ENCODE data around the gene TEDC1. TPM values are rescaled to one million over a fixed set of nuclear protein-coding genes. Genes with fewer than 3 reads are reported as not detected.

TEDC1 gene
- polyA plus RNA-seq, 3 donors: 6.0 to 10.5 (median 9.3) TPM

DNA sequence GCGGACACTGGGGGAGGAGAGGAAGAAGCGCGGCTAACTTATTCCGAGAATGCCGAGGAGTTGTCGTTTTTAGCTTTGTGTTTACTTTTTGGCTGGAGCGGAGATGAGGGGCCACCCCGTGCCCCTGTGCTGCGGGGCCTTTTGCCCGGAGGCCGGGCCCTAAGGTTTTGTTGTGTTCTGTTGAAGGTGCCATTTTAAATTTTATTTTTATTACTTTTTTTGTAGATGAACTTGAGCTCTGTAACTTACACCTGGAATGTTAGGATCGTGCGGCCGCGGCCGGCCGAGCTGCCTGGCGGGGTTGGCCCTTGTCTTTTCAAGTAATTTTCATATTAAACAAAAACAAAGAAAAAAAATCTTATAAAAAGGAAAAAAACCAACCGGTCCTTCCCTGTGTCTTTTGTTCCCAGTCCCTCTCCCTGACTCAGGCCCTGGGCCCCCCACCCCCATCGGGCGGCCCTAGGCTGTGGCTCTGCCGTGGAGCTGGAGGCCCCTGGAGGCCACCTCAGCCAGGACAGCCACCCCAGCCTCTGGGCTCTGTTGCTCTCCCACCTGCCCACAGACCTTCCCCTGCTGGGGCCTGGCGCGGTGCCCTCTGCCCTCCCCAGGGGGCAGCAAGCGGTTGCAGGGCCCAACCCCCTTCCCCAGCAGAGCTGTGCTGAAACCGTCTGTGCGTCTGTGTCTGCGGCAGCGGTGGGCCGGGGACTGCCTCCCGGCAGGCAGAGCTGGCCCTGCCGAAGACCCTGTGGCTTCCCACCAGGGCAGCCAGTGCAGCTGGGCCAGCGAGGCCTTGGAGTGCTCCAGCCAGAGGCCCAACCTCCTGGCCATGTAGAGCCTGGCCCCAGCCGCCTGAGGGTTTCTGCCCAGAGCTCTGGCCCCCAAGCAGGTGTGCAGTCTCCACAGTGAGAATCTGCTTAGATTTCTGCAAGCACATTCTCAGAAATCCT is 20.4 kb upstream of the TEDC1 start:
- DNase-seq (ENCODE audit: extremely low read depth in 1 of 11, low read depth in 9 of 11, low spot score in 4 of 11): no peak

DNA sequence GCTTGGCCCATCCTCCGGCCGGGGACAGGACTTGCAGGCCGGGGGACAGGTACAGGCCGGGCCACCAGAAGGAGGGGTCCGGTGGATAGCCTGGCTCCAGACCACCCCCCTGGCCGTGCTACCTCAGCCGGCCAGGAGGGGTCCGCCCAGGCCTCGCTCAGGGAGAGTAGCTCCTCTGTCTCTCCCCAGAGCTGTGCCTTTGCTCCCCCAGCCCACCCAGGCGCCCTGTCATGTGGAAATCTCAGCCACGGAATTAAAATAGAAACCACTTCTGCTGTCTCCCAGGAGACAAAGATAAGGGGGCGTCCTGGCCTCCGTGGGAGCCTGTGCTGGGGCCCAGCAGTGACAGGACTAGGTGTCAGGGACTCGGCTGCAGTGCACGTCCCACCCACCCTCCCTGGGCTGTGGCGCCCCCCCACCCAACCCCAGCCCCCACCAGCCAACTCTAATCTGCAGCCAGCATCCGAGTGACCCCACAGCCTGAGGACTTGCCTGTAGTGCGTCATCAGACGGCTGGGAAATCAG is 19.7 kb upstream of the TEDC1 start:
- no peak for DNase-seq (ENCODE audit: extremely low read depth in 1 of 11, low read depth in 9 of 11, low spot score in 4 of 11)

DNA sequence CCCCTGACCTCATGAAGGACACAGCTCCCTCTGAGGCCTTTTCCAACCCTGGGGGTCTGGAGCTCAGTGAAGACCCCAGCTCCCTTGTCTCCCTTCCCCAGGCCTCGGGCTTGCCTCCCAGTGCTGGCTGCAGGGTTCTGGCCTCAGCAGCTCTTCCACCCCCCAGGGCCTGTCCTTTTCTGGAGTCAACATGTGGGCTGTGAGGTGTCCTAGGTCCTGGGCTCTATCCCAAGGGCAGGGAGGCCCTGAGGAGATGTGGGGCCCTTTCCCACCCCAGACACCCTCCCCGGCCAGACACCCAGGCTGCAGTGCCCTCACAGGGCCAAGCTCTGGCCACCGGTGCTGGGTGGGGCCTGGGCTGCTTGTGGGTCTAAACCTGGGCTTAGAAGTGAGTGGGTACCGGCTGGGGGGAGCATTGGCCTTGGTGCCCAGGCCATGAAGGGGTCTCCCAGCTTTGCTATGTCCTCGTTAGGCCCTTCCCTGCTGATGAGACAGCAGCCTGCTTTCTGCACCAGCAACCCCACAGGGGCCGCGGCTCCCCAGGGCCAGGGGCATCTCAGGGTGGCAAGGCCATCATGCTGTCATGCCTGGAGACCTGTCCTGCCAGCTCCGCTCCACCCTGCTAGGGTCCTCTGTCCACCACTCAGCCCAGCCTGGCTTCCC is 19.1 kb upstream of the TEDC1 start:
- no peak for DNase-seq (ENCODE audit: extremely low read depth in 1 of 11, low read depth in 9 of 11, low spot score in 4 of 11)

DNA sequence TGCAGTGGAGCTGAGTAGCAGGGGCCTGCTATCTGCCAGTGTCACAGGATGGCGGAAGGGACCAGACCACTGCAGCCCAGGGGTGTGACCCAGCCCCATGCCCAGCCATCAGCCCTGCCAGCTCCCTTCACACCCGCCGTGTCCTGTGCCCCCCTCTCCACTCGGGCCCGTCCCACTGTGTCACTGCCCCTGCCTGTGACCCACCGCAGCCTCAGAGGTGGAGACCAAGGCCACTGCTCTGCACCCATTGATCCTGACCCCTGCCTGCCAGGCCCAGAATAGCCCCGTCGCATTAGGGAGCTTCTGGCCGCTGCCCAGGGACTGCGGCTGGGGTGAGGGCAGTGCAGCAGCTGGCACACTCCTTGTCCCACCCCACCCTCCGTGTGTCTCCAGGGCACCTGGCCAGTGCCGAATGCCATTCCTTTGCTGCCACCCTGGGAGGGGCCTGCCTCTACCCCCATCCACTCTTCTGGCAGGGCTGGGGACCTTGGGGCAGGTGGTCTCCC is 18.5 kb upstream of the TEDC1 start:
- no peak for DNase-seq (ENCODE audit: extremely low read depth in 1 of 11, low read depth in 9 of 11, low spot score in 4 of 11)

DNA sequence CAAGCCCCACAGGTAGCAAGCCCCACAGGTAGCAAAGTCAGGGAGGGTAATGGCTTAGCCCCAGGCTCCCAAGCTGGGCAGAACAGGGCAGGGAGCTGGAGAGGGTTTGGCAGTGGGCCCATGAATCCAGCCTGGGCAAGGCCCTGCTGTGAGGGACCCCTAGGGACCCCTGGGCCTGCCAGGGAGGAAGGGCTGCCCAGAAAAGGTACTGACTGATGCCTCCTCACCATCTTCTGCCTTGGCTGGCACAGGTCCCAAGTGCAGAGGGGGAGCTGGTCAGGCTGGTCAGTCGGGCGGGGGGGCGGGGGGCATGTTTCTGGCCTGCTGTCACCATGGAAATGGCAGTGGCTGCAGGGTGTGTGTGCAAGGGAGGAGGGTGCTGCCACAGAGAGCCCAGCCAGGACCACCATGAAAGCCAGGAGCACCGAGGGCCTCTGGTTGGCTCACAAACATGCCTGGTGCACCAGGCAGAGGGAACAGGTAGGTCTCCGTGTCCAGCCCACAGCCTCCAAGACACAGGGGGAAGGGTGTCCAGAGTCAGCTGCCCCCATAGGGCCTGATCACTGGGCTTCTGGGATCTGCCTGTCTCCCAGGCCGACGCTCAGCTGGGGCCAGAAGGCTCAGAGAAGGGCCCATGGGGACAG is 17.9 kb upstream of the TEDC1 start:
- DNase-seq (ENCODE audit: extremely low read depth in 1 of 11, low read depth in 9 of 11, low spot score in 4 of 11): no peak

DNA sequence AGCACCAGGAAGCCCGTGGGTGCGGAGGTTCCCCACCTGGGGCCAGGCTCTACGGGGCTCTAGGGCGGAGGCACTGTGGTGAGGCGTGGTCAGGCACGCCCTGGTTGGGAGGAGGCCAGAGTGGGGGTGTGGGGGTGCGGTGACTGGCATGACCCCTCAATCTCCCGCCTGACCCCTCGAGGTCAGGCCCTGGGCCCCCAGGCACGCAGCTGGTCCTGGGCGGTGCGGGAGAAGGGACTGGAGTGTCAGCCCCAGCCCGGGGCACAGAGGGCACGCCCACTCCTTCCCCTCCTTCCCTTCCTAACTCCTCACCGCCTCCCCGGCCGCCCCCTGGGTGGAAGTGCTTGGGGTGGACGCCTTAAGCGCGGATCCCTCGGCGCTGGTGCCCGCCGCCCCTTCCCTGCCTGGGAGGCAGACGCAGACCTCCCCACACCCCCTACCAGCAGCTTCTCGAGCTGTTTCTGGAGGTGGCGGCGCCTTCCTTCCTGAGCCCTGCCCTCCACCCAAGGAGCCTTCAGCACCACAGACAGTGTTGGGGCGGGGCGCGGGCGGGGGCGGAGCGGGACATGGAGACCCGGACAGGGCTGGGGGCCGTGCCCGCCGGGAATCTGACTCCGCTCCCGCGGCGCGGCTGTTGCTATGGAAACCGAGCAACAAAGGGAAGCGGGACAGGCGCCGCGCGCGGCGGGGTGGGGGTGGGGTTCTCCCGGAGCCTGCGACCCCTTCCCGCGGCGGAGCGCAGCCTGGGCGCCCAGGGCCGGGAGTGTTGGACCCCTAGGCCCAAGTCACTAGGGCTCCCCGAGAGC is 17.2 kb upstream of the TEDC1 start:
- DNase-seq (ENCODE audit: extremely low read depth in 1 of 11, low read depth in 9 of 11, low spot score in 4 of 11): peak in 10 of 11 donors; percentile 88 to 95 (median 91)

DNA sequence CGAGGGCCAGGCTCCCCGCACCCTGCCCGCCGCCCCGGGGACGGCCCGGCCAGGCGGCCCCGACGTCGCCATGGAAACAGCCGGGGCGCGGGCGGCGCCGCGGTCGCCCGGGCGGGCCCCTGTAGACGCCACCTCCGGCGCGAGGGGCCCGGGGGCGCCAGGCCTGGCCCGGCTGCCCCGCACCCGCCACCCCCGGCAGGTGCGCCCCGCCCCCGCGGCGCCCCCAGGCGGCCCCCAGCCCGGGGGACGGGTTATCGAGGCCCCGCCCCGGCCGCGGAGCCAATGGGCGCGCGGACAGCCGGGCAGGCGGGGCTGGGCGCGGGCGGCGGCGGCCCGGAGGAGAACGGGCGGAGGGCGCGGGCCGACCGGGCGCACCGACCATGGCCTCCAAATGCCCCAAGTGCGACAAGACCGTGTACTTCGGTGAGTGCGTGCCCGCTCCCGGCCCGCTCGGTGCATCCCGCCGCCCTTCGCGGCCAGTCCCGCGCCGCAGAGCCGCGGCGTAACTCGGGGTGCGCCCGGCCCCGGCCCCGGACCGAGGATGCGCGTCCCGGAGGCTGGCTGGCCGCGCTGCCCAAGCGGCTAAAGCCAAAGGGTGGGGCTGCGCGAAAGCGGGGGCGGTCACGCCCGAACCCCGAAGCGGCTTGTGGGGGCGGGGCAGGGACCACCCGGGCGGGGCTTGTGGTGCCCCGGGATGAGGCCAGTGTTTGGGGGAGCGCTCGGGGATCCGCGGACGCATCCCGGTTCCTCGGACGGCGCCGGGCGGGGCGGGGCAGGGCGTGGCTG is 16.4 kb upstream of the TEDC1 start, which contains the start of gene CRIP2:
TSS of gene CRIP2 (plus strand) at position 339 of the 786 bp plus-strand sequence. CDS start at position 381, 42 bp downstream.
- DNase-seq (ENCODE audit: extremely low read depth in 1 of 11, low read depth in 9 of 11, low spot score in 4 of 11): no peak

DNA sequence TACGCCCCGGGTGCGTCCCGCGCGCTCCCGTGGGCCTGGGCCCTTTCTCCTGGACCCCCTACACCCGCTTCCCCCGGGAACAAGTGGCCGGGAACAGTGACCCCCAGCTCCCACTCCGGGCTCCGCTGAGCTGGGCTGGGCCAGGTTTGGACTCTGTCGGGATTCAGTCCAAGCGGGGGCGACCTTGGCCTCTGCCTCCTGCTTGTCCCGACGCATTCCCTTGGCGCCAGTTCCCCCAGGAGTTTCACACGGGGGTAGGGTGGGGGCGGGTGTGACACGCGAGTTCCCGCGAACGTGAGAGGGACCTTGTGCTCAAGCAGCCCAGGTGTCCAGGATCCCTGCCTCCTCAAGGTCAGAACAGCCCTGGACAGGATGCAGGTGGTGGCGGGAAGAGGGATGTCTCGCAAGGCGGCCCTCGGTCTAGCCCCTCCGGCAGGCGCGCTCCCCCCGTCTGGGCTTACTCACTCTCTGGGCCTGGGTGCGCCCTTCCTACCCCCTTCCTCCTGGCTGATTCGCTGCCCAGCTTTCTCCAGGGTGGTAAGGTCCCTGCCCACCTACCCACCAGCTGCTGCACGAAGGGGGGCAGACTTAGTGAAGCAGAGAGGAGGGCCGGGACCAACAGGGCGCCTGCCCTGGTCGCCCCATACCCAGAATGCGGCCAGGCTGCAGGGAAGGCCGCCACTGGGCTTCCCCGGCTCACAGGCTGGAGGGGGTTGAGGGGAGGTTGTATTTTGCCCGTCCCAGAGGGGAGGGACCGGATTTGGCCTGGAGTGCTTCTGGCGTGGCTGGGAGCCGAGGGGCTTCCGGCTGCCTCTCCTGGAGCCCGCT is 15.6 kb upstream of the TEDC1 start:
- no peak for DNase-seq (ENCODE audit: extremely low read depth in 1 of 11, low read depth in 9 of 11, low spot score in 4 of 11)

DNA sequence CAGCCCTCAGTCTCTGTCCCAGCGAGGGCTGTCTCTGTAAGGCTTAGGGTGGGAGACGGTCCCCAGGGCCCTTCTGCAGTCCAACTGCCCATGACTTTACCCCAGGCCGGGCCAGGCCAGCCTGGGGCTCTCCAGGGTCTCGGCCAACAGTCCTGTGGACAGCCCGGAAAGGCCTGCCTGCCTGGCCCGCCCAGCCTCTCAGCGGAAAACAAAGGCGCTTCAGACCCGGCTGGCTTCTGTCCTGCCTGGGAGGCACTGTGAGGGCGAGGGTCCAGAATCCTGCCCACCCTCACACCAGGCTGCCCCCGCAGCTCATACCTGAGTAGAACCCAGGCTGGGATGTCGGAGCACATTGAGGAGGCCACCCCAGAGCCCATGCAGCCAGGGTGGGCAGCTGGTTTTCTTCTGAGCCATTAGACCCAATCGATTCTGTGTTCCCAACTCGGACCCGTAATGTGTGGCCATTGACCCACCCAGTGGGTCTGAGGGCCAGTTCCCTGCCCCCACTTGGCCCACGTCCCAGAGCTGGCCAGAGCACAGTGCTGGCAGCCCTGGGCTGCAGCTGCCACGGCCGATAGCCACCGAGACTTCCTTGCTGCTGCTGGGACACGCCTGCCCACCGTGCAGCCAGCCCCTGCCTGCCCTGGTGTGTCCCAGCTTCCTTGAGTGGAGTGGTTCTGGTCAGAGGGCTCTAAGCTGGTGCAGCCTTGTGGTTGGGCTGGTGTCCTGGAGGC is 14.8 kb upstream of the TEDC1 start:
- DNase-seq (ENCODE audit: extremely low read depth in 1 of 11, low read depth in 9 of 11, low spot score in 4 of 11): no peak

DNA sequence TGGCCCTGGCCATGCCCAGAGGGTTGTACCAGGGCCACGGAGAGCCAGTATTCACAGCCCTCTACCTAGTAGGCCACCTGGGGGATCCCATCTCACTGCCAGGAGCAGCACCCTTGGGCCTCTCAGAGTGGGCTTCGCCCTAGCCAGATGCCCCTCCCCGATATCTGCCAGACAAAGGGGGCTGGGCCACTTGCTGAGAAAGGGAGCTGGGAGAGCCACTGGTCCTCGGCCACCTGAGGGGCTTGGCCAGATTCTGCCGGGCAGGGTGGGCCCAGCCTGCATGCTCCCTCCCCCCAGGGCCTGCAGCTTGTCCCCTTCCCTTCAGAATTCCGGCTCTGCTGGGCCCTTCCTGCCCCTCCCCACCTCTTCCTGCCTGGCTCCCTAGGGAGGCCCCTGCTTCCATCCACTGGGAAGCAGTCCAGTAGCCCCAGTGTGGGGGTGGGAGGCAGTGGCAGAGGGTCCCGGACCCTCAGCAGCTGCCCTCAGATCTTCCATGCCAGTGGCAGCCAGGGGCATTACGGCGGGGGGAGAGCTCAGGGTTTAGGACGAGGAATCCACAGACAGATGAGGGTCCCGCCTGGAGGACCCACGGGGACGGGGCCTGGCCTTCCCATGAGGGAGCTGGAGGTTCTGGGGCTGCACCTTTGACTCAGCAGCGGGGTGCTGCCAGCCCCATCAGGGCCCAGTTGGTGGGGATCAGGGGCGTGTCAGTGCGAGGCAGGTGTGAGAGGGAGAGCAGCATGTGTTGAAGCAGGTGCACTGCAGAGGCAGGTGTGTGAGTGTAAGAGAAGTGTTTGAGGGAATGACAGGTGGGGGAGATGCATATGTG is 14.0 kb upstream of the TEDC1 start:
- DNase-seq (ENCODE audit: extremely low read depth in 1 of 11, low read depth in 9 of 11, low spot score in 4 of 11): no peak

DNA sequence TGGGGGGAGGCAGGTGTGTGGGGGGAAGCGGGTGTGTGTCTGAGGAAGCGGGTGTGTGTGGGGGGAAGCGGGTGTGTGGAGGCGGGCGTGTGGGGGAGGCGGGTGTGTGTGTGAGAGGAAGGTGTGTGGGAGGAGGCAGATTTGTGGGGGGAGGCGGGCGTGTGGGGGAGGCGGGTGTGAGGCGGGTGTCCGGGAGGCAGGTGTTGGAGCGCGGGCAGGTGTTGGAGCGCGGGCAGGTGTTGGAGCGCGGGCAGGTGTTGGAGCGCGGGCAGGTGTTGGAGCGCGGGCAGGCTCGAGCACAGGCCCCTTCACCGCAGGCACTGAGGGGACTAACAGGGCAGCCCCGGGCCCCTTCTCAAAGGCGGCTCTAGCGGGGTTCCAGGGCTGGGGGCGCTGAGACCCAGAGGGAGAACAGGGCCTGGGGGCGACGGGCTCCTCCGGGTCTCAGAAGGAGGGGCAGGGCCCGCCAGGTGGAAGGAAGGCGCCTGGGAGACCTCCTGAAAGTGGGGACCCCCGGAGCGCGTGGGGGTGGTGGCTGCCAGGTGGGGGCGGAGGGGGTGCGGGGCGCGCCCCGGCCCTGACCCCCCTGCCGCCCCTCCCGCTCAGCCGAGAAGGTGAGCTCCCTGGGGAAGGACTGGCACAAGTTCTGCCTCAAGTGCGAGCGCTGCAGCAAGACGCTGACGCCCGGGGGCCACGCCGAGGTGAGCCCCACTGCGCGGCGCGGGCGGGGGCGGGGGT is 13.2 kb upstream of the TEDC1 start:
- no peak for DNase-seq (ENCODE audit: extremely low read depth in 1 of 11, low read depth in 9 of 11, low spot score in 4 of 11)

DNA sequence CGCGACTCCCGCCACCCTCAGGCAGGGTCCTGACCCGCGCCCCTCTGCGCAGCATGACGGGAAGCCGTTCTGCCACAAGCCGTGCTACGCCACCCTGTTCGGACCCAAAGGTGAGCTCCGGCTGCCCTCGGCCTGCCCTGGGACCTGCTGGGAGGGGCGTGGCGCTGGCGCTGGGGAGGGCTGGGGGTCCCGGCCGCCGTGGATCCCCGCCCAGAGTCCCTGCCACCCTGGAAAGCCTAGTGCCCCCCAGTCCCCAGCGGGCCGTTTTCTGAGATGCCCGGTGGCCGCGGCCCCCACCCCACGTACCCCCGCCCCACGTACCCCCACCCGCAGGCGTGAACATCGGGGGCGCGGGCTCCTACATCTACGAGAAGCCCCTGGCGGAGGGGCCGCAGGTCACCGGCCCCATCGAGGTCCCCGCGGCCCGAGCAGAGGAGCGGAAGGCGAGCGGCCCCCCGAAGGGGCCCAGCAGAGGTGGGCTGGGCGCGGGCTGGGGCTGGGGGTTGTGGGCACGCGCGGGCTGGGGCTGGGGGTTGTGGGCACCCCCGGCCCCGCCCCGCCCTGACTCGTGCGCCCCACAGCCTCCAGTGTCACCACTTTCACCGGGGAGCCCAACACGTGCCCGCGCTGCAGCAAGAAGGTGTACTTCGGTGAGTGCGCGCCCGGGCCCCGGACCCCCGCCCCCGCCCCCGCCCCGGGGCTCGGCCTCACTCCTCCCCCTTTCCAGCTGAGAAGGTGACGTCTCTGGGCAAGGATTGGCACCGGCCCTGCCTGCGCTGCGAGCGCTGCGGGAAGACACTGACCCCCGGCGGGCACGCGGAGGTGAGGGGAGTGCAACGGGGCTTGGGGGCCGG is 12.4 kb upstream of the TEDC1 start:
- no peak for DNase-seq (ENCODE audit: extremely low read depth in 1 of 11, low read depth in 9 of 11, low spot score in 4 of 11)

DNA sequence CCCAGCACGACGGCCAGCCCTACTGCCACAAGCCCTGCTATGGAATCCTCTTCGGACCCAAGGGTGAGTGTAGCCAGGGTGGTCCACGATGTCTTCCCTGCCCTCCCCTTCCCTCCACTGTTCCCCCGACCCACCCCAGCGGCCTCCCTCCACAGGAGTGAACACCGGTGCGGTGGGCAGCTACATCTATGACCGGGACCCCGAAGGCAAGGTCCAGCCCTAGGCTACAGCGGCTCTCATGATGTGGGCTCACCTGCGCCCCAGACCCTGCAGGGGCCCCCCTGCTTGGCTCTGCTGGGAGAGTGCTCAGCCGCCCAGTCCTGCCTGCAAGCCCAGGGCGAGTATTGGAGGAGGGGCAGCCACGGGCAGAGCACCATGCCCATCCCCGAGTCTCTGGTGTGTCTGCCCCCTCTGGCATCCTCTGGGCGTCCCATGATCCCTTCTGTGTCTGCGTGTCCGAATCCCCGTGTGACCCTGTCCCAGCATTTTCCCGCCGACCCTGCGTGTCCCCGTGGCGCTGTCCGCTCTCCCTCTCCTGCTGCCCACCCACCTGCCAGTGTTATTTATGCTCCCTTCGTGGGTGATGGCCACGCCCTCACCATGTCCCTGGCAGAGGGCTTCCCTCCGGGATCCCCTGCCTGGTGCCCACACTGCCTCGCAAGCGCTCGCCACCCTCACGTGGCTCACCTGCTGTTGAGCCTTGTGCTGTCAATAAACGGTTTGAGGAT is 11.5 kb upstream of the TEDC1 start:
- DNase-seq (ENCODE audit: extremely low read depth in 1 of 11, low read depth in 9 of 11, low spot score in 4 of 11): no peak

All from renal cortex interstitium (tissue), 11 donors.